Jurkat, Clone E6-1 (cell line): ENCODE results near the gene DHRS11. TPM values are rescaled to one million over a fixed set of nuclear protein-coding genes. Genes with fewer than 3 reads are reported as not detected.
A peak's percentile ranks its signal among the peaks of the same experiment; 100 is the strongest.

Experiments
- DNase-seq: peaks from one replicate; pipeline ENCODE4 v3.0.0-alpha.2; 2011; ENCODE audit warnings: low read depth, low spot score
- H3K4me3 ChIP-seq: 2 replicates; pipeline ENCODE4 v1.5.1; 2011; ENCODE audit warnings: mild to moderate bottlenecking, low read length, control low read depth, moderate library complexity
- polyA plus RNA-seq: library from polyadenylated mRNA; unstranded; fragments of >200 nt; gene quantifications from one replicate; pipeline ENCODE4 v1.2.1, GENCODE V29; 2012; ENCODE audit warnings: missing spikeins; ENCODE audit not compliant: insufficient read length, insufficient read depth

Gene DHRS11, protein sequence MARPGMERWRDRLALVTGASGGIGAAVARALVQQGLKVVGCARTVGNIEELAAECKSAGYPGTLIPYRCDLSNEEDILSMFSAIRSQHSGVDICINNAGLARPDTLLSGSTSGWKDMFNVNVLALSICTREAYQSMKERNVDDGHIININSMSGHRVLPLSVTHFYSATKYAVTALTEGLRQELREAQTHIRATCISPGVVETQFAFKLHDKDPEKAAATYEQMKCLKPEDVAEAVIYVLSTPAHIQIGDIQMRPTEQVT
- polyA plus RNA-seq: 20.1 TPM

DNA sequence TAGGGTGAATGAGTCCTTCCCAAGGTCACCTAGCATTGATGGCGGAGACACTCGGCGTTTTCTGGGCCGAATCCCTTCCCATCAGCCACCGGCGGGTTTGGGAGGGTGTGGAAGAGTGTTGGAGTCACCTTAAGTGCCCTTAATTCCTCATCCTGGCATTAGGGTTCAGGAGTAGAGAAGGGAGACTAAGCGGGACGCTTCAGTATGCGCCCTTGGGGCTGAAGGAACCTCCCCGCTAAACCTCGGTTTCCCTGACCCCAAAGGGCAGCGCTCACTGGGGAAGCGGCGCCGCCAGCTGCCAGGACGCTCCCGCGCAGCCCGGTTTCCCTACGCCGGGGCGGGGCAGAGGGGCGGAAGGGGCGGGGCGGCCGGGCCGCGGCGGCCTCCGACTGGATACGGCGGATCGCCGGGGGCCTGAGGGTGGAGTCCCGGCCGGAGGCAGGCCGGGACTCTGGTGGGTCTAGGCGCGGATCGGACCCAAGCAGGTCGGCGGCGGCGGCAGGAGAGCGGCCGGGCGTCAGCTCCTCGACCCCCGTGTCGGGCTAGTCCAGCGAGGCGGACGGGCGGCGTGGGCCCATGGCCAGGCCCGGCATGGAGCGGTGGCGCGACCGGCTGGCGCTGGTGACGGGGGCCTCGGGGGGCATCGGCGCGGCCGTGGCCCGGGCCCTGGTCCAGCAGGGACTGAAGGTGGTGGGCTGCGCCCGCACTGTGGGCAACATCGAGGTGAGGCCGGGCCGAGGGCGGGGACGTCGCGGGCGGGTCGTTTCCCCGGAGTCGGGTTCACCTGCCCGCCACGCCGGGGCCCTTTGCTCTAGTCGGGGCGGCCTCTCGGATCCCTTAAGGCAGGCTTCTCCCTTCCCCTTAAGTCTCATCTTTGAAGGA lies at the start of gene DHRS11:
DHRS11 (plus strand) TSS at position 446 of the 882 bp plus-strand sequence; CDS start at position 577, 131 bp downstream.
- peak within 1 kb of the TSS; percentile 61 for H3K4me3 ChIP-seq
- DNase-seq: peak; percentile 46

DNA sequence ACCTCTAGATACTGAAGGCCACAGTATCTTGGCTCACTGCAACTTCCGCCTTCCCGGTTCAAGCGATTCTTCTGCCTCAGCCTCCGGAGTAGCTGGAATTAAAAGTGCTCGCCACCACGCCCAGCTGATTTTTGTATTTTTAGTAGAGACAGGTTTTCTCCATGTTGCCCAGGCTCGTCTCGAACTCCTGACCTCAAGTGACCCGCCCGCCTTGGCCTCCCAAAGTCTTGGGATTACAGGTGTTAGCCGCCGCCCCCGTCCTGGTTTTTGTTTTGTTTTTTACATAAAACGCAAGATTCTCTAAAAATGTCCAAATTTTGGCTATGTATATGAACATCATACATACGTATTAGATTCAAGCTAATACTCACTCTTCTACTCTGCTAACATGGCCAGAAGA lies 48.9 kb upstream of the DHRS11 start:
- no peak for DNase-seq
- no peak overlapping the region for H3K4me3 ChIP-seq

DNA sequence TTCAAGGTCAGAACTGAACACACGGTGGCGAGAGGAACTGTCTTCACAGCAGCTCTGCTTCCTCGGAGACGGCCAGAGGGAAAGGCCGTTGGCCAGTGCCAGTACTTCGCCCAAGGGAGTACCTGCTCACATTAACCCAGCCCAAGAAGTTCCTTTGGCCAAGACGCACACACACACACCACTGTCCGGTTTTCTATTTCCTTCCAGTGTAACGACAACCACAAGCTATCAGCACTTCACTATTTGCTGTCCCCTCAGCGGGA lies 47.7 kb upstream of the DHRS11 start:
- peak overlapping the region; percentile 97 for H3K4me3 ChIP-seq
- DNase-seq: no peak

DNA sequence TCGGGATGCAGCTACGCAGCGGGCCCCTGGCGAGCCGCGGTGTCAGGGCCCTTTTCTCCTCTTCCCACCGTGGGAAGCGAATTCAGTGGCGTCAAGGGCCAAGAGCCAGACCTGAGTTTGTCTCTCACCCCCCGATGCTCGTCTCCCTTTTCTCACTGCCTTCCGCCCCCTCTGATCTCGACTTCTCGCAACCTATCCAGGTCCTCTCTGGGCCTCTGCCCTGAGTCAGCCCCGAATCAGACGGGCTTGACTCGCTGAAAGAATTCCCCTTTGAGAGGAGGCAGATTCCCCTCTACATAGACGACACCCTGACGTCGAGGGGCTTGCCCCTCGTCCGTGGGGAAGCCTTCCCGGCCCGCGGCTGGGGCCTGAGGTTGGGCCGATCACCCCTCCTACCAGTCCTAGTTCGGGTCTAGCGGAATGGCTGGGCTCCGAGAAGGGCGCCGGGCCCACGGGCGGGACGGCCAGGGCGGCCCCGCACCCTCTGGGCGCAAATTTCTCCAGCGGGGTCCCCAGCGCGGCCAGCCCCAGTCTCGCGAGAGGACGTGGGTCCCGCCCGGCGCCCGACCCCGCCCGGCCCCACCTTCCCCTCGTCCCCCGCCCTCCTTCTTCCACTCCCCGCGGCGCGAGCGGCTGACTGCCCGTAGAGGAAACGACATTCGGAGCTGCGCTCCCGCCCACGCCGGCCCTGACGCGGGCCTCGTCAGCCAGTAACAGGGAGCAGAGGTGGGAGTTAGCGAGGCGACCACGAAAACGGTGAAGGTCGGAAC lies 47.2 kb upstream of the DHRS11 start, which contains the start of gene GGNBP2:
GGNBP2 (plus strand) TSS at position 613 of the 770 bp plus-strand sequence. CDS start 806 bp downstream, outside the sequence.
- peak within 1 kb of the TSS; percentile 97 for H3K4me3 ChIP-seq
- DNase-seq: peak; percentile 88

DNA sequence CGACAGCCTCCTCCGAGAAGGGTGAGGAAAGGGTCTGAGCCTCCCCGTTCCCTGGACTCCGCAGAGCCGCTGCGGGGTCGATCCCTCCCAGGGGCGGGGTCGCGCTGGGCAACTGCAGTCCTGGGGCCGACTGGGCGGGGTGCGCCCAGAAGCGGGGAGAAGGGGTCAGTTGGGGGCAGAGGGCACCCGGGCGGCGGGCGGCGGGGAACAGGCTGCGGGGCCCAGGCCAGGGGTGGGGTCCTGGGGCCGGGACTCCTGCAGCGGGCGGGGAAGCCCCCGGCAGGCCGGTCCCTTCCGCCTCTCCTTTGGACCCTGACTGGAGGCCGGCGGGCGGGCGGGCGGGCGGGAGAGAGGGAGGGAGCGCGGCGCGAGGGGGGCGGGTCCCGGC lies 46.6 kb upstream of the DHRS11 start:
- peak overlapping the region; percentile 97 for H3K4me3 ChIP-seq
- no peak for DNase-seq

DNA sequence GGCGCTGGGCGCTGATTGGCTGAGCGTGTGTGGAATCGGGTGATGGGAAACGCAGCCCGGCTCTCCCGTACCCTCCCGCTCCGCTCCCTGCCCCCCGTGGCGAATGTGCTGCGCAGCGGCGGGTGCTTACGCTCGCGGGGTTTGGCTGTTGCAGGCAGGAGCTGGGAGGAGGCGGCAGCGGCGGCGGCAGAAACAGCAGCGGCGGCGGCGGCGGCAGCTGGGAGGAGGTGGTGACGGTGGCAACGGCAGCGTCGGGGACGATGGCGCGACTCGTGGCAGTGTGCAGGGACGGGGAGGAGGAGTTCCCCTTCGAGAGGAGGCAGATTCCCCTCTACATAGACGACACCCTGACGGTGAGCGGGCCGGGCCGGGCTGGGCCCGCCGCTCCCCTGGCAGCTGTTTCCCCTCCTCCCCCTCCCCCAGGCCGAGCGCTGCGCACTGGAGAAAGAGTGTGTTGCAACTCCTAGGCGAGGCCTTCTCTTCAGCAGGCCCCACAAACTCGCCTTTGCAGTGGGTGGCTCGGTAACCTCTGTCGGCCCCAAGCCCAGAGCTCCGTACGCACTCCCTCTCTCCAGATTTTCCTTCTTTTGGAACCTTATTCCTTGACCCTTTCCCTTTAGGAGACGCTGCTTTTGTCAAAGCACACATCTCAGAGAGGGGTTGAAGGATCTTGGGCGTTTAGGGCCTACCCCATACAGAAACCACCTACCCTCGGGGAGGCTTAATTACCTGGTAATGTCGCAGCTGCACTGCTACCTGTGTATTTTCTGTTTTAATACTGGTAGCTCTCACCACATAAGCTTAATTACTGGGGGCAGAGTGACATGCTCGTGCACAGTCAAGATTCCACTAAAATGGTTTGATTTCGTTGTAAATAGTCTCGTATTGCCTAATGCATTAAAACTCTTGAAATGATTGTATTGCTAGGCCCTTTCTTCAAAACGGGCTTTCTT lies 45.9 kb upstream of the DHRS11 start:
- DNase-seq: peak; percentile 97
- peak overlapping the region; percentile 97 for H3K4me3 ChIP-seq

DNA sequence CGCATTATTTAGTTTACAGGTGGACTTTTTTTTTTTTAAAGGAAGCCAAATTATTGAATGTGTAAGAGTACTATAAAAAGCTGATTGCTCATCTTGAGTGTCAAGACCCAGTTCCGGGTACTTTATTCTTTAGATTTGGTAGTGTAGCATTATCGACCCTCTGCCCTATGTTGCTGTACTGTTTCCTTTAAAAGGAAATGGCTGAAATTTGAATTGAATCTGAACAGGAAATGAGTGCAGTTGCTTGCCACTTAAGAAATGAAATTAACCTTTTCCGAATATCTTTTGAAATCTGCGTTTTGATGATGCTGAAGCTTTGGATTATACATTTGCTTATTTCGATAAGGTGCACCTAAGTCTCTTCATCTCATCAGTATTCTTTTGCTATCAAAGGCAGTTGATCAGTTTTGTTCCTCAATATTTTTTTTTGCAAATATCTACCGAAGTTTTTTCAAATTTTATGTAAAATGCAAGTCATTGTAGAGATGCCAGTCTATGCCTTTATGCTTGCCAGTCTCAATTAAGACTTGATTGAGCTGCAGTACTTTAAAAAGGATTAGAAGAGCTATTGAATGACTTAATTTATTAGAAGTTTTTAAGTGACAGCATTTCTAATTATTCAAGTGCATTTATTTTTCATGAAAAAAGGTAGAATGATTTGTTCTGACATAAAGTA lies 45.1 kb upstream of the DHRS11 start:
- peak overlapping the region; percentile 97 for H3K4me3 ChIP-seq
- no peak for DNase-seq

DNA sequence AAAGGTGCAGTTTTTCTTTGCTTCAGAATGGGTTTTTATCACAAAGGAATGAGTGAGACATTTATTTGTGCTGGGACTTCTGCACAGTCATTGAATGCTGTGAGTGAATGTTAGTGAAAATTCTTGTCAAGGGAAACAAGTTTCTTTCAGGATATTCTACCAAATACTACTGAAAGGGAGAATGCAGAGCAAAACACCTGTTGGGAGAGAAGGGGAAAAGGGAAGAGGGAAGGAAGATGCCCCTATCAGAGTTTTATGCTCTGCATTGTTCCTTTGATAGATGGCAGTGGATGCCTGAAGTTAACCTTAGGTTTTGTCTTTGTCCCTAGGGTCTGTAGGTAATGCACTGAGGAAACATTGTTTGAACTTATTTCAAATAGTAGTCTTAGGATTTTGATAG lies 43.9 kb upstream of the DHRS11 start:
- DNase-seq: no peak
- H3K4me3 ChIP-seq: no peak overlapping the region

DNA sequence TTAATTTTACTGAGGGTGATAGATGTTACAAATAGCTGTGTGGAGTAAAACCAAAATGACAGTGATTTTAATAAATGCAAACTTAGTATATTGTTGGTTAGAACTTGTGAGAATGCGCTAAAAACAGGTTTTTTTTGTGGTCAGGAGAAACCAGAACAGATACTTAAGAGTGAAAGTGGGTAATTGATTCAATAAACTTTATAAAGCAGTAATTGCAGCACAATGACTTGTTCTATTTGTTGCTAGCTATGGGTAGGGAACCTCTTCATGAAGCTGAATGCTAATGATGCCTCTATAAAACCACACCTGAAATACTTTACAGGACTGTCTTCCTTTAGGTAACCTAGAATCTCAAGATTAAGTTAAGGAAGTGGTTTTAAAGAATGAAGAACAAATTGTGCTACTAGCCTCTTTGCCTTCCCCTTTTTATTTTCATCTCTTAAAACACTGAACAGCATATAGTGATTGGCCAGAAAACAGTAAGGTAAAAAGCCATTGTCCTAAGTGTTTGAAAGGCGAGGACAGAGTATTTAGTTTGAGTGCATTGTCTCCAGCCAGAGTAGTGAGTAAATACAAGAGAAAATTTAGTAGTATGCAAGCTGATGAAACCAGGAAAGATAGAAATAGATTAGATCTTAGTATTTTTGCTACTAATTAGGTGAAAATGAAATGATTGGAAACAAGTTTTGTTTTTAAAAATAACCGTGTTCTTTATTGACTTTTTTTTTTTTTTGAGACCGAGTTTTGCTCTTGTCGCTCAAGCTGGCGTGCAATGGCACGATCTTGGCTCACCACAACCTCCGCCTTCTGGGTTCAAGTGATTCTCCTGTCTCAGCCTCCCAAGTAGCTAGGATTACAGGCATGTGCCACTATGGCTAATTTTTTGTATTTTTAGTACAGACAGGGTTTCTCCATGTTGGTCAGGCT lies 40.9 kb upstream of the DHRS11 start:
- H3K4me3 ChIP-seq: no peak overlapping the region
- peak; percentile 50 for DNase-seq

DNA sequence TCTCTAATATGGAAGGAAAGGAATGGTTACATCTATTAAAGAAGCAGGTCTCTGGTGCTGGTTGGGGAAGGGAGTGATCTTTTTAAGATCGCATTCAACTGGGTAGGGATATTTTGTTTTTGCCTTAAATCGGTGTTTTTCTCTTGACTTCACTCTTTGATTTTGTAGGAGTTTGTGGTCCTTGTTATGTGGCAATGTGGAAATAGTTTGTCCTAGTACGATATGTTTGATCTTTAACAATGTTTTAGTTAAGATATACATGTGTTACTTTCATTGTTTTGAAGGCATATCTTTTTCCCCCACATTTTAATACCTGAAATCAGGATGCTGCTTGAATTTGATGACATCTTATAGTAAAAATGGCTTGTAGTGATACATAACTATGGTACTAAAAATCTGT lies 38.2 kb upstream of the DHRS11 start:
- peak; percentile 49 for DNase-seq
- no peak overlapping the region for H3K4me3 ChIP-seq

DNA sequence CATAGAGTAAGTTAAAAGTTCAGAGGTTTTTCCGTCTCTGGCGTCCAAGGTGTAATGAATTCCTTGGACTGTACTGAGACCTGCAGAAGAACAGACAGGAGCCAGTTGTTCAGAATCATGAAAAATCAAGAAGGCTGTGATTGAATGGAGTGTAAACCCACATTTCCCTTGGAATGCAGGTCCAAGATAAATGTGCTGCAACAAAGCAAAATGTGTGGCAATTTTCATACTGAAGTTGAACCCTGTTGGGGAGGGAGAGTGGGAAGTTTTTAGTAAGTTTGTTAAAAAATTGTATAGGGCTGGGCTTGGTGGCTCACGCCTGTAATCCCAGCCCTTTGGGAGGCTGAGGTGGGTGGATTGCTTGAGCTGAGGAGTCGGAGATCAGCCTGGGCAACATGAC lies 25.6 kb upstream of the DHRS11 start:
- no peak for DNase-seq
- no peak overlapping the region for H3K4me3 ChIP-seq

DNA sequence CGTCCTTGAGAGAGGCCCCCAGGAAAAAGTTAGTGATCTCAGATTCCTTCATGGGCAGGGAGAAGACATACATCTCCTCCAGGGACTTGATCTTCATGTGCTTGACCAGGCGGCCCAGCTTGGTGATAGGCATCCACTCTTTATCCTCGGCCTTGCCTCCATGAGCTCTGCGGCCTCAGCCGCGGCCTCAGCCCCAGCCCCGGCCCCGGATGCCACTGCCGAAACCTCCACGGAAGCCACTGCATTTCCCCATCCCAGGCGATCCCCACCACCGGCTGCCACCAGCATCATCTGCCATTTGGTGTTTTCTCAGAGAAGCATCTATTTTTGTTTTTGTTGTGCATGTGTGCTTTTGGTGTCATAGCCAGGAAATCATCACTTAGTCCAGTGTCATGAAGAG lies 16.7 kb upstream of the DHRS11 start:
- H3K4me3 ChIP-seq: no peak overlapping the region
- DNase-seq: no peak

DNA sequence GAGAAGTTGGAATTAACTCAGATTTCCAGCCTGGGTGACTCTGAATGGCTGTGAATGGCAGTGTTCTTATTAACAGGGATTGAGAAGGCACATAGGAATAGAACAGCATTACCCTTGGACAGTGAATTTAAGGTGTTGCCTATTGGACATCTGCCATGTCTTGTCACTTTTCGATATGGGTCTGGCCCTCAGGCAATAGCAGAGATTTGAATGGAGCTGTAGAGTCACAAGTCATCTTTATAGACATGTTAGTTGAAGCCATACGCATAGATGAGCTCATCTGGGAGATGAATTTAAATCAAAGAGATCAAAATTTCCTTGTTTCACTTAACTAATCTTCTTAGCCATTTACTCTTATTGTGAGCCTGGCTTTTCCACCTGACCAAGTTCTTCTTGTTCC lies 14.9 kb upstream of the DHRS11 start:
- H3K4me3 ChIP-seq: no peak overlapping the region
- no peak for DNase-seq

DNA sequence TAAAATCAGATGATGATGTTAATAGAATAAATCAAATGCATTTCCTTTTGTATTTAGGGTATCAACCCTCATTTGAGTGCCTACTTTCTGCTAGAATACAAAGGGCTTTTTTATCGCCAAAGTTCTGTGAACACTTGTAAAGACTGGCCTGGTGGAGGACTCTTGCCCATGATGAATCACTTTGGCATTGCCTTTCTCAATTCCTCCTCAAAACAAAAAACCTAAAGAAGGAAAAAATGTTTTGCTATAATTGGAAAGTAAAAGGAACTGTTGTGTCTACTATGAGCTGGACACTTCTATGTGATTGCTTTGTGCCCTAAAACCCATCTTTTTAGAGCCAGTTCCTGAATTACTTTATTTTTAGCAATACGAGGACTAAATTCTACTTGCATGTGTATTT lies 13.0 kb upstream of the DHRS11 start:
- DNase-seq: no peak
- H3K4me3 ChIP-seq: no peak overlapping the region

DNA sequence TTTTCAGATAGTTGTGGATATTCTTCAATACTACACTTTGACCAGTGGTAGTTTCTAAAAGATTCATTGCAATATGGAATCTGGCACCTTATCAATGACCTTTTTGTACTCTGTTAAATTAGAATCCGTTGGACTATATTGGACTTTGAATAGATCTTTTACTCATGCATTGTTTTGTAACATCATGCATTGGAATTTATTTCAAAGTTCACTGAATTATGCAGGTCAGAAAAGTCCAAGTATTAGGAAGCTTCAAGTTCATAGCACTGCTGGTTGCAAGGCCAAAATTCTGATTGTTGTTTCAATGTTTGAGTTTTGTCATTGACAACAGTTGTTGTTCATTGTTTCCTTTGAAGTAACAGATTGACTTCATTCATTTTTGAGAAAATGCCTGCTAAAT lies 7.9 kb upstream of the DHRS11 start:
- H3K4me3 ChIP-seq: no peak overlapping the region
- DNase-seq: no peak

DNA sequence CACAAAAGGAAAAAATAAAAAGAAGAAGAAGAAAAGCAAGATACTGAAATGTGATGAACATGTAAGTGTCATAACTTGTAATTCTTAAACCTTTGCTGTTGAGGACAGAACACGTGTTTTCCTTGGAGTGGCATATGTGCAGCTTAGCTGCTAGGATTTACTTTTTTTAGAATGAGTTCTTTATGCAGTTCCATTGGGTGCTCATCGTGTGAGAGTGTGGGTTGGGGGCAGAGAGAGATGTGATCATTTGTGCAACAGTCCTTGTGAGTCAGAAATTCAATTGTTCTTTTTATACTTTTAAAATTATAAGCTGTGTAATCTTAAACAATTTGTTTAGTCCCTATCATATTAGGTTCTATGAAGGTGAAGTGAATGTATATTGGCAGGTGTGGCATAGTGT lies 5.5 kb upstream of the DHRS11 start:
- DNase-seq: no peak
- no peak overlapping the region for H3K4me3 ChIP-seq

DNA sequence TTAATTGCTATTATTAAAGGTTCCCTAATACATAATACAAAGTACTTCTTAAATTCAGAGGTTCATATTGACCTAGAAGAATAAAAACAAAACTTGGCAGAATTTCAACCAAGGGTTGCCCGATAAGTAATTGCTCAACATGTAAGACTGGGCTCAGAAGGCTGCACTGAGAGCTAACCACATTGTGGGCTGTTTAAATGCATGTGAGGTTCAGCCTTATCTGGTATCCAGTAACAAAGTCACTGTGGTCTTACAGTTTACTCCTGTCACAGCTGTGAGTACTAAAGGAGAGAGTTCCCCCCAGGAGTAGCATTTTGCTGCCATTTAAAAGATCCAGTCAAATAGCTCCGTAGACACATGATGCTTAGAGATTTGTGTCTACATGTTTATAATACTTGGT lies 1.6 kb upstream of the DHRS11 start:
- DNase-seq: peak; percentile 93
- H3K4me3 ChIP-seq: no peak overlapping the region; the same call in 1 of the 2 replicates
